Cardiac atrium fibroblast (primary cell): ENCODE results near the gene OR2AG2. TPM values are rescaled to one million over a fixed set of nuclear protein-coding genes. Genes with fewer than 3 reads are reported as not detected.

ENCODE experiments used
- total RNA-seq: library from RNA; depleted of rRNA; stranded (reverse); fragments of >200 nt; gene quantifications from 2 replicates; pipeline ENCODE4 v1.2.3, GENCODE V29; 2015

Gene OR2AG2, protein sequence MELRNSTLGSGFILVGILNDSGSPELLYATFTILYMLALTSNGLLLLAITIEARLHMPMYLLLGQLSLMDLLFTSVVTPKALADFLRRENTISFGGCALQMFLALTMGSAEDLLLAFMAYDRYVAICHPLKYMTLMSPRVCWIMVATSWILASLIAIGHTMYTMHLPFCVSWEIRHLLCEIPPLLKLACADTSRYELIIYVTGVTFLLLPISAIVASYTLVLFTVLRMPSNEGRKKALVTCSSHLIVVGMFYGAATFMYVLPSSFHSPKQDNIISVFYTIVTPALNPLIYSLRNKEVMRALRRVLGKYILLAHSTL
- total RNA-seq, result not detected in 2 replicates

GRCh38 chr11:6771926-6772893 is at the start of gene OR2AG2:
TSS of gene OR2AG2 (minus strand) at chr11:6771976. CDS start at chr11:6768957, 3,019 bp downstream.

GRCh38 chr11:6799402-6799801 is 27.6 kb upstream of the OR2AG2 start, which contains the start of gene OR6A2:
TSS of gene OR6A2 (minus strand) at chr11:6799689. CDS start at chr11:6795708, 3,981 bp downstream.

DNA sequence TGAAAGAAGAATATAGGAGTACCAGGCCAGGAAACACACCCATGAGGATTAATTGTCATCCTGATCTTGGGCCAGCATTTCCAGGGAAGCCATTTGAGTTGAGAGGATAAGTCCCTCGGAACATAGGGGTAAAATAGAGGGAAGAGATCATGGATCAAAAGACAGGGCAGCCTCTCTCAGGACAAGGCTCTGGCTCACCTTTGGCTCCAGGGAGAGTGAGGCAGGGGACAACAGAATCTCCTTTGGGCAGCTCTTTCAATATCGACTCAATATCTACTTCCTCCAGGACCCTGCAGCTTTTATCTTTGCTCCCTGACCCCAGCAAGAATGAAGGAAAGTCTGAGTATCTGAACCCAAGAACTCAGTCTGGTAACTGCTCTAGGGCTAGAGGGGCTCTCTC is 10.9 kb upstream of the OR2AG2 start, which contains the start of gene OR2AG1:
OR2AG1 (plus strand) TSS at position 301 of the 400 bp plus-strand sequence. CDS start 2,018 bp downstream, outside the sequence.

Other genes with a start within 250 kb of the OR2AG2 start
- gene RRP8, start 168.4 kb downstream of the OR2AG2 start, total RNA-seq, result 7.4 and 23.3 TPM in 2 replicates
- 130 and 151 TPM in 2 replicates for gene ILK, start 168.2 kb downstream of the OR2AG2 start, total RNA-seq
- gene TAF10, start 159.8 kb downstream of the OR2AG2 start, total RNA-seq, result 33.9 and 42.9 TPM in 2 replicates
- 55.4 and 57.9 TPM in 2 replicates for gene TPP1, start 152.6 kb downstream of the OR2AG2 start, total RNA-seq
- gene DCHS1, start 116.2 kb downstream of the OR2AG2 start, total RNA-seq, result 1.9 and 2.5 TPM in 2 replicates
- gene MRPL17, start 88.6 kb downstream of the OR2AG2 start, total RNA-seq, result 36.6 and 44.0 TPM in 2 replicates
- gene OR2AG1, start 11.0 kb upstream of the OR2AG2 start, total RNA-seq, result not detected in 2 replicates
- 0.65 and 3.4 TPM in 2 replicates for gene OR6A2, start 27.7 kb upstream of the OR2AG2 start, total RNA-seq
- gene OR10A5, start 73.7 kb upstream of the OR2AG2 start, total RNA-seq, result not detected in 2 replicates
- gene OR10A2, start 91.1 kb upstream of the OR2AG2 start, total RNA-seq, result not detected in 2 replicates
- gene OR10A4, start 104.6 kb upstream of the OR2AG2 start, total RNA-seq, result not detected in 2 replicates
- gene OR2D2, start 120.5 kb upstream of the OR2AG2 start, total RNA-seq, result not detected in 2 replicates
- not detected in 2 replicates for gene OR2D3, start 149.0 kb upstream of the OR2AG2 start, total RNA-seq
- gene ZNF215, start 154.4 kb upstream of the OR2AG2 start, total RNA-seq, result 3.1 and 6.7 TPM in 2 replicates
- gene ZNF214, start 248.4 kb upstream of the OR2AG2 start, total RNA-seq, result 1.8 and 5.8 TPM in 2 replicates
- gene NLRP14, start 248.5 kb upstream of the OR2AG2 start, total RNA-seq, result 0.49 TPM in 1 of 2 replicates, not detected in the other